Measurements from ENCODE around the gene TLE2. TPM values are rescaled to one million over a fixed set of nuclear protein-coding genes. Genes with fewer than 3 reads are reported as not detected.

The TLE2 gene
- total and polyA plus RNA-seq, 2 donors from 2014 or later, result 28.2 to 76.6 TPM

DNA sequence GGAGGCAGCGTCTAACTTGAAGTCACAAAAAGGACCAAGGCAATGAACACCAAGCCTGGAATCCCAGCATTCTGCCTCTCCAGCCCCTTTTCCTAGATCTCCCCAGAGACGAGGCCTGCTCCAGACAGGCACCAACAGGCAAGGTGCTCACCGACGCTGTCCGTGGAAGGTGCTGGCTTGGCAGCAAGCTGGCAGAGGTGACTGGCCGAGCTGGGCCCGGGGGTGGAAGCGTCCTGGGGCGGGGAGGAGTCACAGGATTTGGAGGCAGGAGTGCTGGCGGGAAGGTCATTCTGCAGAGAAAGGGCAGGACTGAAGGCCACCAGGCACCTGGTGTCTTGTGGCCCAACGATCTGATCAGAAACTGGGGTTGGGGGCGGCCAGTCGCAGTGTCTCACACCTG is 18.2 kb downstream of the TLE2 start:
- H3K36me3 ChIP-seq (ENCODE audit: control insufficient read depth in 2 of 3, insufficient read depth in 3 of 3, low read length in 3 of 3), result peaks cover 0 to 18% (median 5%) of the 10 kb centered on the region in 3 donors
- intact Hi-C loops (cut with DNase I), result no loop called here
- no peaks in the 10 kb centered on the region for H3K4me1 ChIP-seq (ENCODE audit: control insufficient read depth in 2 of 3, insufficient read depth in 2 of 3, low read depth in 1 of 3, low read length in 3 of 3)
- DNase-seq (no peak), FAIRE-seq (no peak)
- H3K4me3 ChIP-seq (ENCODE audit: low read length in 3 of 3), result no peak overlapping the region
- no peak overlapping the region for H3K9ac ChIP-seq (ENCODE audit: low read length in 3 of 3)
- no peak overlapping the region for H3K27ac ChIP-seq (ENCODE audit: low read depth in 2 of 2, low read length in 2 of 2)
- H3K27me3 ChIP-seq (ENCODE audit: control insufficient read depth, insufficient read depth, low read length), result no peaks in the 10 kb centered on the region
- H3K9me3 ChIP-seq (ENCODE audit: control insufficient read depth in 2 of 3, insufficient read depth in 1 of 3, low read length in 3 of 3), result no peaks in the 10 kb centered on the region
- TF ChIP-seq, protein P1, sequence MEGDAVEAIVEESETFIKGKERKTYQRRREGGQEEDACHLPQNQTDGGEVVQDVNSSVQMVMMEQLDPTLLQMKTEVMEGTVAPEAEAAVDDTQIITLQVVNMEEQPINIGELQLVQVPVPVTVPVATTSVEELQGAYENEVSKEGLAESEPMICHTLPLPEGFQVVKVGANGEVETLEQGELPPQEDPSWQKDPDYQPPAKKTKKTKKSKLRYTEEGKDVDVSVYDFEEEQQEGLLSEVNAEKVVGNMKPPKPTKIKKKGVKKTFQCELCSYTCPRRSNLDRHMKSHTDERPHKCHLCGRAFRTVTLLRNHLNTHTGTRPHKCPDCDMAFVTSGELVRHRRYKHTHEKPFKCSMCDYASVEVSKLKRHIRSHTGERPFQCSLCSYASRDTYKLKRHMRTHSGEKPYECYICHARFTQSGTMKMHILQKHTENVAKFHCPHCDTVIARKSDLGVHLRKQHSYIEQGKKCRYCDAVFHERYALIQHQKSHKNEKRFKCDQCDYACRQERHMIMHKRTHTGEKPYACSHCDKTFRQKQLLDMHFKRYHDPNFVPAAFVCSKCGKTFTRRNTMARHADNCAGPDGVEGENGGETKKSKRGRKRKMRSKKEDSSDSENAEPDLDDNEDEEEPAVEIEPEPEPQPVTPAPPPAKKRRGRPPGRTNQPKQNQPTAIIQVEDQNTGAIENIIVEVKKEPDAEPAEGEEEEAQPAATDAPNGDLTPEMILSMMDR (IDR thresholded peaks at IDR 0.05; ENCODE audit: borderline replicate concordance, extremely low read depth, insufficient read depth), result no peak

DNA sequence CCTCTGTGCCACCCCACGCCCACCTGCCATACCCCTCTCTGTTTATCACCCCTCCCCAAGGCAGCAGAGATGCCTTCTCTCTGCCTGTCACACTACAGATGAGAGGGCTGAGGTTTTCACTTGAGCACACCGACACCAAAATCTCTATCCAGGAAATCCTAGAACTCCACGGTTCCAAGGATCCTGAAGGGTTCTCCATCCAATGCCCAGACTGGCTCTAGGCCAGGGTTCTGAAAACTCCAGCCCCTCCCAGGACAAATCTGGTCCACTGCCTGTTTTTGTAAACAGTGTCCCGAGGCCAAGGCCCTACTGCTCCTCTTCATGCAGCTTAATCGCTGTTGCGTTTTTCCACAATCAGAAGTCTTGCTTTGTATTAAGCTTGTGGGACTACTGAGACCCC is 20.1 kb downstream of the TLE2 start:
- peaks cover 0 to 15% (median 5%) of the 10 kb centered on the region in 3 donors for H3K36me3 ChIP-seq (ENCODE audit: control insufficient read depth in 2 of 3, insufficient read depth in 3 of 3, low read length in 3 of 3)
- H3K27me3 ChIP-seq (ENCODE audit: control insufficient read depth, insufficient read depth, low read length), result no peaks in the 10 kb centered on the region
- DNase-seq (no peak), FAIRE-seq (no peak)
- H3K9me3 ChIP-seq (ENCODE audit: control insufficient read depth in 2 of 3, insufficient read depth in 1 of 3, low read length in 3 of 3), result no peaks in the 10 kb centered on the region
- TF ChIP-seq, protein P1 (IDR thresholded peaks at IDR 0.05; ENCODE audit: borderline replicate concordance, extremely low read depth, insufficient read depth), result no peak
- H3K4me1 ChIP-seq (ENCODE audit: control insufficient read depth in 2 of 3, insufficient read depth in 2 of 3, low read depth in 1 of 3, low read length in 3 of 3), result no peaks in the 10 kb centered on the region
- no peak overlapping the region for H3K27ac ChIP-seq (ENCODE audit: low read depth in 2 of 2, low read length in 2 of 2)
- no peak overlapping the region for H3K9ac ChIP-seq (ENCODE audit: low read length in 3 of 3)
- intact Hi-C loops (cut with DNase I), result no loop called here
- H3K4me3 ChIP-seq (ENCODE audit: low read length in 3 of 3), result no peak overlapping the region

DNA sequence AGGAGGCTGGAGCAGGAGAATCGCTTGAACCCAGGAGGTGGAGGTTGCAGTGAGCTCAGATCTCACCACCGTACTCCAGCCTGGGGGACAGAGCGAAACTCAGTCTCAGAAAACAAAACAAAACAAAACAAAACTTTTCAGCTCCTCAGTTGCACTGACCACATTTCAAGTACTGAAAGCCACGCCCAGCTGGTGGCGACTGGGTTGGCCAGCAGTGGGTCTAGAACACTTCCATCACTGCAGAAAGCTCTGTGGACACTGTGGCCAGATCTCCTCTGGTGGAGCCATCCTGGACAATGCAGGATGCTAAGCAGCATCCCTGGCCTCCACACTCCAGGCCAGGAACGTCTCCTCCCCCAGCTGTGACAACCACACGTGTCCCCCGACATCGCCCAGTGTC is 21.1 kb downstream of the TLE2 start:
- Histone ChIP-seq H3K27ac (ENCODE audit: low read depth in 2 of 2, low read length in 2 of 2) (no peak overlapping the region), H3K9me3 (ENCODE audit: control insufficient read depth in 2 of 3, insufficient read depth in 1 of 3, low read length in 3 of 3) (no peaks in the 10 kb centered on the region), H3K4me3 (ENCODE audit: low read length in 3 of 3) (no peak overlapping the region), H3K9ac (ENCODE audit: low read length in 3 of 3) (no peak overlapping the region), H3K36me3 (ENCODE audit: control insufficient read depth in 2 of 3, insufficient read depth in 3 of 3, low read length in 3 of 3) (peaks cover 0 to 8% (median 5%) of the 10 kb centered on the region in 3 donors), H3K27me3 (ENCODE audit: control insufficient read depth, insufficient read depth, low read length) (no peaks in the 10 kb centered on the region), H3K4me1 (ENCODE audit: control insufficient read depth in 2 of 3, insufficient read depth in 2 of 3, low read depth in 1 of 3, low read length in 3 of 3) (no peaks in the 10 kb centered on the region)
- FAIRE-seq (no peak), DNase-seq (no peak)
- TF ChIP-seq, protein P1 (IDR thresholded peaks at IDR 0.05; ENCODE audit: borderline replicate concordance, extremely low read depth, insufficient read depth), result no peak
- intact Hi-C loops (cut with DNase I), result no loop called here
